HFFc6 (cell line): Measurements from ENCODE around the gene IFNL1. TPM values are rescaled to one million over a fixed set of nuclear protein-coding genes. Genes with fewer than 3 reads are reported as not detected.

Source experiments
- DNase-seq: peaks from one replicate; pipeline ENCODE4 v3.0.0-alpha.2; 2018
- H3K27ac Mint-ChIP-seq: 2 replicates; pipeline ENCODE4 v1.8.0; 2020; ENCODE audit warnings: mild to moderate bottlenecking, mixed read lengths
- H3K27me3 Mint-ChIP-seq: 2 replicates; pipeline ENCODE4 v1.8.0; 2021; ENCODE audit warnings: mild to moderate bottlenecking, moderate library complexity, mixed read lengths; ENCODE audit not compliant: insufficient read depth
- H3K36me3 Mint-ChIP-seq: 2 replicates; pipeline ENCODE4 v1.8.0; 2021; ENCODE audit warnings: low read depth, mixed read lengths
- H3K4me1 Mint-ChIP-seq: 2 replicates; pipeline ENCODE4 v1.8.0; 2020; ENCODE audit warnings: low read depth, mixed read lengths
- H3K4me3 Mint-ChIP-seq: 2 replicates; pipeline ENCODE4 v1.8.0; 2020; ENCODE audit warnings: mild to moderate bottlenecking, moderate library complexity, mixed read lengths
- H3K9me3 Mint-ChIP-seq: 2 replicates; pipeline ENCODE4 v1.8.0; 2020; ENCODE audit warnings: mild to moderate bottlenecking, mixed read lengths
- CTCF ChIP-seq: fragments of 200-600 bp; sonication (generic); IDR thresholded peaks from 2 replicates; pipeline ENCODE4 v1.5.0; 2021; ENCODE audit warnings: antibody characterized with exemption, mild to moderate bottlenecking
- total RNA-seq, 6 experiments: library from RNA; stranded (reverse); fragmentation: NEBNext Ultra II Directional; extraction: Animal tissue kit (Norgen Biotek cat#: 25700); gene quantifications; 2 replicates in 1 of 6; 3 replicates in 5 of 6; pipeline ENCODE4 v1.2.3, GENCODE V29; 2021

Gene IFNL1
- total RNA-seq, 6 experiments from 2014 or later = not detected

GRCh38 chr19:39251846-39252245 is 44.4 kb upstream of the IFNL1 start:
- peaks cover 38% of the 10 kb centered on the region for H3K27me3 Mint-ChIP-seq
- H3K36me3 Mint-ChIP-seq = no peaks in the 10 kb centered on the region

GRCh38 chr19:39252458-39252857 is 43.7 kb upstream of the IFNL1 start:
- Mint-ChIP-seq H3K4me1 (no peaks in the 10 kb centered on the region), H3K9me3 (no peaks in the 10 kb centered on the region), H3K27ac (no peak overlapping the region), H3K27me3 (peaks cover 36% of the 10 kb centered on the region), H3K36me3 (no peaks in the 10 kb centered on the region), H3K4me3 (no peak overlapping the region)
- no peak for DNase-seq
- no peak for TF ChIP-seq CTCF

More at GRCh38 chr19:39251846-39252245, 44.4 kb upstream of the IFNL1 start:
- DNase-seq = no peak
- no peak for TF ChIP-seq CTCF
- no peaks in the 10 kb centered on the region for H3K4me1 Mint-ChIP-seq
- no peak overlapping the region for H3K27ac Mint-ChIP-seq
- no peaks in the 10 kb centered on the region for H3K9me3 Mint-ChIP-seq
- H3K4me3 Mint-ChIP-seq = no peak overlapping the region

- no peak overlapping the region for H3K4me3 Mint-ChIP-seq
- no peaks in the 10 kb centered on the region for H3K4me1 Mint-ChIP-seq
- DNase-seq = no peak
- no peaks in the 10 kb centered on the region for H3K36me3 Mint-ChIP-seq
- H3K27ac Mint-ChIP-seq = no peak overlapping the region
- no peak for TF ChIP-seq CTCF
- peaks cover 39% of the 10 kb centered on the region for H3K27me3 Mint-ChIP-seq
- H3K9me3 Mint-ChIP-seq = no peaks in the 10 kb centered on the region
These were observed 42.6 kb upstream of the IFNL1 start for GRCh38 chr19:39253374-39254149.

GRCh38 chr19:39254531-39255345 is 41.5 kb upstream of the IFNL1 start:
- no peak for DNase-seq
- Mint-ChIP-seq H3K4me1 (no peaks in the 10 kb centered on the region), H3K9me3 (no peaks in the 10 kb centered on the region), H3K4me3 (no peak overlapping the region), H3K27ac (no peak overlapping the region), H3K36me3 (no peaks in the 10 kb centered on the region), H3K27me3 (peaks cover 30% of the 10 kb centered on the region)
- no peak for TF ChIP-seq CTCF

- H3K27me3 Mint-ChIP-seq = peaks cover 29% of the 10 kb centered on the region
- no peak overlapping the region for H3K27ac Mint-ChIP-seq
- H3K4me3 Mint-ChIP-seq = no peak overlapping the region
- no peaks in the 10 kb centered on the region for H3K36me3 Mint-ChIP-seq
- H3K9me3 Mint-ChIP-seq = no peaks in the 10 kb centered on the region
- DNase-seq = no peak
- no peaks in the 10 kb centered on the region for H3K4me1 Mint-ChIP-seq
- no peak for TF ChIP-seq CTCF
These were observed 39.0 kb upstream of the IFNL1 start for GRCh38 chr19:39257227-39257626.
